ENCODE results near the gene OAS2.

DNA sequence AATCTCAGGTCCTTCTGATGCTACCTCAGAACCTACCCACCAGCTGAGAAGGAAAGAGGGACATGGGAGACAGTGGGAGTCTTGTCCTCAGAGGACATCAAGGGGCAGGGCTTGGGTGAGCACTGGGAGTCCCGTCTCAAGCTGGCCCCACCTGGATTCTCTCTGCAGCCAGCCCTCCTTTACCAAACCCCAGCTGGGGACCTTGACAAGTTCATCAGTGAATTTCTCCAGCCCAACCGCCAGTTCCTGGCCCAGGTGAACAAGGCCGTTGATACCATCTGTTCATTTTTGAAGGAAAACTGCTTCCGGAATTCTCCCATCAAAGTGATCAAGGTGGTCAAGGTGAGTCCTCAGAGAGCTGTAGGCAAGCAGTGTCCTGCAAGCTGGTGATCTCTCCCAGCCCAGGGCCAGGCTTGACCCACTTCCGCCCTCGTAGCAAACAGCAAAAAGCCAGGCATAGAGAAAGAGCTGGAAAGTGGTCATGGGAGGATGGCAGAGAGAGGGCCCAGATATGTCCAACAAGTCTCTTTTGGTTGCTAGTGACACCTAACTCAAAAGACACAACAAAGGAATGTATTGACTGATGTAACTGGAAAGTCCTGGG, 14.2 kb upstream of the OAS2 start:
- TF ChIP-seq CTCF (IDR thresholded peaks at IDR 0.05 in 8 of 11, conservative IDR thresholded peaks at IDR 0.05 in 3 of 11) (no peak), POLR2AphosphoS5 (IDR thresholded peaks at IDR 0.05) (no peak)
